NB4 (cell line): ENCODE results near the gene KIAA1217.

Experiments
- DNase-seq: peaks from one replicate; pipeline ENCODE4 v3.0.0; 2010; ENCODE audit warnings: low read depth
- H3K4me3 ChIP-seq: one replicate; pipeline ENCODE4 v1.5.1; 2011; ENCODE audit warnings: mild to moderate bottlenecking, low read depth, low read length, moderate library complexity
- MAX ChIP-seq: IDR thresholded peaks from 2 replicates; pipeline ENCODE4 v1.6.1; 2011; ENCODE audit warnings: low read depth, low read length
- MYC ChIP-seq: IDR thresholded peaks from 2 replicates; pipeline ENCODE4 v1.6.1; 2011; ENCODE audit warnings: low read depth, low read length
- POLR2A ChIP-seq: IDR thresholded peaks from 2 replicates; pipeline ENCODE4 v1.6.1; 2011; ENCODE audit warnings: mild to moderate bottlenecking; ENCODE audit not compliant: insufficient read length; ENCODE audit errors: extremely low read depth
- TF ChIP-seq, protein P1 (sequence below): IDR thresholded peaks from one replicate; pipeline ENCODE4 v1.5.1; 2012; ENCODE audit warnings: low read depth, low read length

The KIAA1217 gene

DNA sequence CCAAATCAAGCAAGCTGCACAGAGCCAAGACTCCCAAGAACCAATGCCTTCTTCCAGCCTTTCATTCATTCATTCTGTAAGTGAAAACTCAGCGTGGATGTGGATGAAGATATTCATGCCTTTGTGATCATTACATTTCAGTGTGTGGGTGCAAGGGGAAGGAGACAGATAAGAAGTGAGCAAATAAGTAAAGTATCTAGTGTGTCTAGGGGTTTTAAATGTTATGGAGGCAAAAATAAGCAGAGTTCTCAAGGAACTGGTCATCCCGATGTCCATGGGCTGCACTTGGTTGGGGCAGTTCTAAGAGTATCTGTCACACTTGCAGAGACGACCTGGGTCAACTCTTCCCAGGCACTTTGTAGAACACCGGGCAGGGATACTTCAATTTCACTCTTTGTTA lies 149.1 kb downstream of the KIAA1217 start:
- no peak for DNase-seq
- TF ChIP-seq MYC (no peak), MAX (no peak), POLR2A (no peak)
- TF ChIP-seq, protein P1, sequence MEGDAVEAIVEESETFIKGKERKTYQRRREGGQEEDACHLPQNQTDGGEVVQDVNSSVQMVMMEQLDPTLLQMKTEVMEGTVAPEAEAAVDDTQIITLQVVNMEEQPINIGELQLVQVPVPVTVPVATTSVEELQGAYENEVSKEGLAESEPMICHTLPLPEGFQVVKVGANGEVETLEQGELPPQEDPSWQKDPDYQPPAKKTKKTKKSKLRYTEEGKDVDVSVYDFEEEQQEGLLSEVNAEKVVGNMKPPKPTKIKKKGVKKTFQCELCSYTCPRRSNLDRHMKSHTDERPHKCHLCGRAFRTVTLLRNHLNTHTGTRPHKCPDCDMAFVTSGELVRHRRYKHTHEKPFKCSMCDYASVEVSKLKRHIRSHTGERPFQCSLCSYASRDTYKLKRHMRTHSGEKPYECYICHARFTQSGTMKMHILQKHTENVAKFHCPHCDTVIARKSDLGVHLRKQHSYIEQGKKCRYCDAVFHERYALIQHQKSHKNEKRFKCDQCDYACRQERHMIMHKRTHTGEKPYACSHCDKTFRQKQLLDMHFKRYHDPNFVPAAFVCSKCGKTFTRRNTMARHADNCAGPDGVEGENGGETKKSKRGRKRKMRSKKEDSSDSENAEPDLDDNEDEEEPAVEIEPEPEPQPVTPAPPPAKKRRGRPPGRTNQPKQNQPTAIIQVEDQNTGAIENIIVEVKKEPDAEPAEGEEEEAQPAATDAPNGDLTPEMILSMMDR: no peak
- H3K4me3 ChIP-seq: no peak overlapping the region

DNA sequence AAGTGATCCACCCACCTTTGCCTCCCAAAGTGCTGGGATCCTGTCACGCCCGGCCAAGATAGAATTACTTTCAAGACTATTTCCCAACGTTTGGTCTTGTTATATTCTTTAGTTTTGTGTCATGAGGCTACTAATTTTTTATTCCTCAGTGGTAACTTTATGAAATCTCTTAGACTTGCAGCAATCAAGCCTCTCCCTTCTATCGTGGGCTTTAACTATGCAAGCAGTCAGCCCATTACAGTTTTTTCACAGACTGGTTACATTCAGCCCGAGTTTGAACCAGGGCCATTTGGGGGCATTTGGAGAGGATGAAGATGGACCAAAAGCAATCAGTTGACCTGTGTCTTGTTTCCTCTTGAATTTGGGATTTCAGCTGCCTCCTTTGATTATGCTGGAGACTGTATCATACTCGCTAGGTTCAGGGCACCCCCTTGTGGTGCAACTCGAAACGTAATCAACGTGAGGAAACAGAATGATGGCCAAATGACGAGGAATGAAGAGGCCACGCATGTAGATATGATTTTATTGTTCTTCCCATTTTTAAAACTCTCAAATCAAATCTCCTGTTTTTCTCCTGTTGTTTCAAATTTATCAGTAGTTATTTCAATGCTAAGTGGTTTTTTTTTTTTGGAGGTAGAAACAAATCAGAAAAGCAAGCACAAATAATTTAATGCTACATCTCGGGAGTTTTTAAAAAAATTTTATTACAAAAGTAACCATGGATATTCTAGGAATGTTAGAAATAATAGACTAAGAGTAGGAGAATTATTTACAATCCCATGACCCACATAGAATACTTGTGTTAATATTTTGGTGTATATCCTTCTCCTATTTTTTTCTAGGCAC lies 151.6 kb downstream of the KIAA1217 start:
- no peak overlapping the region for H3K4me3 ChIP-seq
- peak; percentile 48 for DNase-seq
- TF ChIP-seq POLR2A: no peak
- TF ChIP-seq, protein P1: peak; percentile 49
- no peak for TF ChIP-seq MYC

DNA sequence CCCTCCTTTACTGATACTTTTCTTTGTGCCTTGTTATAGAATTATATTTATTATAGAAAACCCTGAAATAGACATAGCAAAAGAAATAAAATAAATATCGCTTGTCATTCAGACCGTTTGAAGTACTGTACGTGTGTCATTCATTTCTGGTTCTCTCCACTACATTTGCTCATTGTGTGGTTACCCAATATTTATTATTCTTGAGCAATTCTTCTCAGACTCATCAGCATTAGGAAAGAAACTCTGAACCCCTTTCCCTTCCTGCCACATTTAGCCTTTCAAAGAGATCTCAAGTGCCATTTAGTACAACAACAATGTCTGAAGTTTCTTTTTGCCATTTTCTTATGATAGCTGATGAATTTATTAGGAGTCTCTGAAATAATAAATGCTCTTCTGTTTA lies 154.1 kb downstream of the KIAA1217 start:
- DNase-seq: peak; percentile 15
- H3K4me3 ChIP-seq: no peak overlapping the region
- TF ChIP-seq MYC (no peak), MAX (no peak), POLR2A (no peak)
- TF ChIP-seq, protein P1: no peak

- H3K4me3 ChIP-seq: no peak overlapping the region
- TF ChIP-seq MAX (no peak), POLR2A (no peak), MYC (no peak)
- TF ChIP-seq, protein P1: no peak
- no peak for DNase-seq
Observed at GRCh38 chr10:24367688-24368087, 158.8 kb downstream of the KIAA1217 start.

- no peak overlapping the region for H3K4me3 ChIP-seq
- no peak for DNase-seq
- TF ChIP-seq, protein P1: no peak
- TF ChIP-seq POLR2A (no peak), MYC (no peak), MAX (no peak)
Observed at GRCh38 chr10:24370877-24371276, 161.9 kb downstream of the KIAA1217 start.
